NCI-H1417 (cell line): ENCODE measurements around the gene BCL3.
A peak's percentile ranks its signal among the peaks of the same experiment; 100 is the strongest.
"Not testable (repeated sequence)": the region's sequence is repeated elsewhere in the genome, so short reads cannot be mapped to it uniquely, and the experiment has no call there.

Experiments used
- DNase-seq, 3 experiments: peaks; one replicate each; lab custom pipeline; 2025; lab: John Stamatoyannopoulos, UW

BCL3 gene

DNA sequence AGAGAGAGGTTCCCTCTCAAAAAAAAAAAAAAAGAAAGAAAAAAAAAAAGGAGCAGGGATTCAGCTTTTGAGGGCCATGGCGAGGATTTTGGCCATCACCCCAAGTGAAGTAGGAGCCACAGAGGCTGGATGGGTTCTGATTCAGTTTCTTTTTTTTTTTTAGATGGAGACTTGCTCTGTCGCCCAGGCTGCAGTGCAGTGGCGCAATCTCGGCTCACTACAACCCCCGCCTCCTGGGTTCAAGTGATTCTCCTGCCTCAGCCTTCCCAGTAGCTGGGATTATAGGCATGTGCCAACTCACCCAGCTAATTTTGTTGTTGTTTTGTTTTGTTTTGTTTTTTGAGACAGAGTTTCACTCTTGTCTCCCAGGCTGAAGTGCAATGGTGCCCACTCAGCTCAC lies 27.1 kb upstream of the BCL3 start:
- DNase-seq: not testable (repeated sequence)

DNA sequence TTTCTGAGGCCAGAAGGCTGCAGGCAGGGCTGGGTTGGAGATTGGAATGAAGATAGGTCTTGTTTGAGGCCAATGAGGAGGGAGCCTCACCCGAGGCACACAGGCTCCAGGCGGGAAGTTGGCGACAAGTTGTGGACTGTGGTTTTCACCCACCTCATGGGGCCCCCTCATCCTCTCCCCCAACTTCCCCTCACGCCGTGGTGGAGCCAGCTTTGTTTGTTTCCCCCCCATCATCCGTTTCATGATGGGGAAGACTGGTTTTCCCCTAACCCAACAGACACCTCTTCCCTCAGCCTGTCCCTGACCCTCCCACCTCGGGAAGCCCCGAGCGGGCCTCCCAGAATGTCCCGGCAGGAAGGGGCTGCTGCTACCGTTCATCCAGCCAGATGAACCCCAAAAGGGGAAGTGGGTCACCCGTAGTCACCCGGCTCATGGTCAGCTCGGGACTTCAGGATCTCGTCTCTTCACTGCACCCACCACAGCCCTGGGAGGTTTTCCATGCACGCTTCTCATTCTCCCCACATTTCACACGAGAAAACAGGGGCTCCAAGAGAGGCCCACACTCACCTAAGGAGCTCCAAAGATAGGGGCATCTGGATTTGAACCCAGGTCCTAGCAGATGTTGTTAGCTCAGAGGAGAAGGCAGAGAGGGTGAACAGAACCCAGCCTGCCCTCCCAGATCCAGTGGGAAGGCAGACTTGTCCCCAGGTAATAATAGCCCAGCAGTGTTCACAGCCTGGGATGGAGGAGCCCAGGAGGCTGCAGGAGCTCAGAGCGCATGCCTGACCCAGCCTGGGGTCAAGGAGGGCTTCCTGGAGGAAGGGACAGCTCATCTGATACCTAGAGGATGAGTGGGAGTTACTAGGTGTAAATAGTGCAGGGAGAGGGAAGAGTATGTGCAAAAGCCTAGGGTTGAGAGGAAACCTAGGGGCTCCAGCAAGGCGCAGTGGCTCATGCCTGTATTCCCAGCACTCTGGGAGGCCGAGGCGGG lies 26.1 kb upstream of the BCL3 start:
- no peak for DNase-seq

DNA sequence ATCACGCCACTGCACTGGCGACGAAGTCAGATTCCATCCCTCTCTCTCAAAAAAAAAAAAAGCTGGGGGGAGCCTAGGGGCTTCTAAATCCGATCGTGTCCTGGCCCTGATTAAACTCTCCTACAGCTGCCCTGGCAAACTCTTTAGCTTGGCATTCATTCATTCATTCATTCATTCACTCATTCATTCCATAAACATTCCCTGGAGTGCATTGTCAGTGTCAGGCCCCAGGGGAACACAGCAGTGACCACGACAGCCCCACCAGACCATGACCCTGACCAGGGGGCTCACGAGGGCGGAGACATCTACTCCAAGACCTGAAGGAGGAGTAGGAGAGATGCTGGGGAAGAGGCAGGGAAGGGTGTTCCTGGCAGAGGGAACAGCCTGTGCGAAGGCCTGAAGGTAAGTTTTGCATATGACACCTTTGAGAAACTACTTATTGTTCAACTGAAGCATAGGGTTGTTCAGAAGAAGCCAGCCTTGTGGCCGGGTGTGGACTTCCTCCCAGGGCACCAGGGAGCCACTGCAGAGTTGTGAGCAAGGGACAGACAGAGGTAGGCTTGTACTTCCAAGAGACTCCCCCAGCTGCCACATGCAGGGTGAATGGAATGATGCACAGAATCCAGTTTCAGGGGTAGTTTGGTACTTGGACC lies 25.1 kb upstream of the BCL3 start:
- DNase-seq: no peak

DNA sequence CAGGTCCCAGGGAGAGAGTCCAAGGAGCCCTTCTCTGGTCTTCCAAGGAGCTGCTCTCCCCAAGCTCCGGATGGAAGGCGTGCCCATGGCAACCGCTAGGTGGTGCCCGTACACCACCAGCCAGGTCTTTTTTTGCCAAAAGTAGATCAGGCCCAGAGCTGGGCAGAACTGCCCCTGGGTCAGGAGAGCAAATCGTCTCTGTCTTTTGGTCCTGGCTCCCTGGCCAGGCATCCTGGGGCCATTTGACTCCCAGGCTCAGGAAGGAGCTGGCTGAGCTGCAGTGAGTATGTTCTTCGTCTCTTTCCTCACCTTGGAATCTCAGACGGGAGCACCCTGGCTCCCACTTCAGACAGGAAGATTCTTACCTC lies 24.6 kb upstream of the BCL3 start:
- peak; percentile 44 to 74 (median 52) for DNase-seq

DNA sequence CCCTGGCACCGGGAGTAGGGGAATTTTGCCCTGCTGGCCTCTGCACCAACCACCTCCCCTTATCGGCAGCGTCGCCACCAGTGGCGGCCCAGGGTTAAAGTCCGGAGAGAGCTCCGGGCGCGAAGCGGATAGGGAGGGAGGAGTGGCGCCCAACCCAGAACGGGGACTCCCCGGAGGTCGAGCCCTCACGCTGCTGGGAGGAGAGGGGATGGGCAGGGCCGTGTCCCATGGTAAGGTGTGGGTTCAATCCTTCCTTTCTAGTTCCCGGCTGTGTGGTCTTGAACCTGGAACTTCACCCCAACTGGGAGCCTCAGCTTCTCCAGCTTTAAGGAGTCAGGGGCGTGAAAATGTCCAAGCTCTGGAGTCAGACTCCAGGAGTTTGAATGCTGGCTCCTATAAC lies 23.3 kb upstream of the BCL3 start:
- DNase-seq: no peak

DNA sequence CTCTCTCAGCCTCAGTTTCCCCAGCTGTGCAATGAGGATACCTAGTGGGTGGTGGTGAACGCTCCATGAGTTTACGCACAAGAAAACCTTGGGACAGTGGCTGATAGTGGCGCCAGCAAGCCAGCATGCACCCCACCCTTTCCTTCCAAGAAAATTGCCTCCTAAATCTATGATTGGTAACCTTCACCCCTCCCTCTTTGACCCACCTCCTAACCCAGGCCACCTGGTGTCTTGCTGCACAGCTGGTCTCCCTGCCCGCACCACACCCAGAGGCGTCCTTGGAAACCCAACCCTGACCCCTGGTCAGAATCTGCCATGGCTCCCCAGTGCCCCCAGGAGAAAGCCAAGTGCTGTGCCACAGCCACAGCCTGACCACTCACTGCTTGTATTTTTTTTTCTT lies 22.8 kb upstream of the BCL3 start:
- DNase-seq: no peak

DNA sequence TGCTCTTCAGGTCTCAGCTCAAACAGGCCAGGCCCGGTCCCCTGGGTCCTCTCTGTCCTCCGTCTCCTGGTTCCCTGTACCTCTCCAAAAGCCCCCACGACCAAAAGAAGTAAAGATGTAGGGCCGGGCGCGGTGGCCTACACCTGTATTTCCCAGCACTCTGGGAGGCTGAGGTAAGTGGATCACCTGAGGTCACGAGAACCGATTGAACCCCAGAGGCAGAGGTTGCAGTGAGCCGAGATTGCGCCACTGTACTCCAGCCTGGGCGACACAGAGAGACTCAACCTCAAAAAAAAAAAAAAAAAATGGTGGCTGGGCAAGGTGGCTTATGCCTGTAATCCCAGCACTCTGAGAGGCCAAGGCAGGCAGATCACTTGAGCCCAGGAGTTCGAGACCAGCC lies 22.0 kb upstream of the BCL3 start:
- DNase-seq: no peak

DNA sequence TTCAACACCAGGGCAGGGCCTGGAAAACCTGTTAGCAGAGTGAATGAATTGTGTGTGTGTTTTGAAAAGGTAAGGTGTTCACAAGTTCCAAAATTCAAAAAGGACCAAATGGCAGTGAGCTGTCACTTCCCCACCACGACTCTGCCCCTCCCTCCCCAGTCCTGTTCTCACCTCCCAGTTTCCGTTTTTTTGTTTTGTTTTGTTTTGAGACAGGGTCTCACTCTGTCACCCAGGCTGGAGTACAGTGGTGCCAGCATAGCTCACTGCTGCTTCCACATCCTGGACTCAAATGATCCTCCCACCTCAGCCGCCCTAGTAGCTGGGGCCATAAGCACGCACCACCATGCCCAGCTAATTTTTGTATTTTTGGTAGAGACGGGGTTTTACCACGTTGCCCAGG lies 20.3 kb upstream of the BCL3 start:
- no peak for DNase-seq

DNA sequence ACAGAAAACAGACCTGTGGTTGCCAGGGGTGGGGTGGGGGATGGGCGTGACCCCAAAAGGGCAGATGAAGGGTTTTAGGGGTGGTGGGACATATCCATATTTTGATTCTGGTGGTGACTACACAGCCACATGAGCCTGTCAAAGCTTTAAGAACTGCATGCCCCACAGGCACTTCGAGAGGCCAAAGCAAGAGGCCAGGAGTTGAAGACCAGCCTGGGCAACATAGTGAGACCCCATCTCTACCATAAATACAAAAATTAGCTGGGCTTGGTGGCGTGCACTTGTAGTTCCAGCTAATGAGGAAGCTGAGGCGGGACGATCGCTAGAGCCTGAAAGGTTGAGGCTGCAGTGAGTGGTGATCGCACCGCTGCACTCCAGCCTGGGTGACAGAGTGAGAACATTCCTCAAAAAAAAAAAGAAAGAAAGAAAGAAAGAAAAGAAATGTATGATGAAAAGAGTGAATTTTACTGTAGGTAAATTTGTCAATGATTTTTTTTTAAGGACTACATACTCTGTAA lies 18.9 kb upstream of the BCL3 start:
- DNase-seq: no peak

DNA sequence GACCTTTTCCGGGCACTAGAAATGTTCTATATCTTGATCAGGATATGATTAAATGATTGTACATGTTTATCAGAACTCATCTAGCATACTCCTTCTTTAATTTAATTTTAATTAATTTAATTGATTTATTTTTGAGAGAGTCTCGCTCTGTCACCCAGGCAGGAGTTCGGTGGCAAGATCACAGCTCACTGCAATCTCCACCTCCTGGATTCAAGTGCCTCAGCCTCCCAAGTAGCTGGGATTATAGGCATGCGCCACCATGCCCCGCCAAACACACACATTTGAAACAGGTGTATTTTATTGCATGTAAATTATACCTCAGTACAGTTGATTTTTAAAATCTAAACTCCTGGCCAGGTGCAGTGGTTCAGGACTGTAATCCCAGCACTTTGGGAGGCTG lies 17.4 kb upstream of the BCL3 start:
- DNase-seq: no peak

DNA sequence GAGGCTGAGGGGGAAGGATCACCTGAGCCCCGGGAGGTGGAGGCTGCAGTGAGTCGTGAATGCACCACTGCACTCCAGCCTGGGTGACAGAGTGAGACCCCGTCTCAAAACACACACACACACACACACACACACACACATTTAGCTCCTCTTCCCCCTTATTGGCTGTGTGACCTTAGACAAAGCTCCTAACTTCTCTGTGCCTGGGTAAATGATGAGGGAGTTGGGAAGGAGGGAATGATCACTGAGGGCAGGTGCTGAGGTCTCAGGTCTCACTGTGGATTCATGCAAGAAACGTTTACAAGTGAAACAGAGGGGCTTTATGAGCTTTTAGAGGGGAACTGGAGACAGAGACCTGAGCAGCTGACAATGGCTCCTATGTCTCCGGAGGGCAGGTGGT lies 16.9 kb upstream of the BCL3 start:
- DNase-seq: no peak

DNA sequence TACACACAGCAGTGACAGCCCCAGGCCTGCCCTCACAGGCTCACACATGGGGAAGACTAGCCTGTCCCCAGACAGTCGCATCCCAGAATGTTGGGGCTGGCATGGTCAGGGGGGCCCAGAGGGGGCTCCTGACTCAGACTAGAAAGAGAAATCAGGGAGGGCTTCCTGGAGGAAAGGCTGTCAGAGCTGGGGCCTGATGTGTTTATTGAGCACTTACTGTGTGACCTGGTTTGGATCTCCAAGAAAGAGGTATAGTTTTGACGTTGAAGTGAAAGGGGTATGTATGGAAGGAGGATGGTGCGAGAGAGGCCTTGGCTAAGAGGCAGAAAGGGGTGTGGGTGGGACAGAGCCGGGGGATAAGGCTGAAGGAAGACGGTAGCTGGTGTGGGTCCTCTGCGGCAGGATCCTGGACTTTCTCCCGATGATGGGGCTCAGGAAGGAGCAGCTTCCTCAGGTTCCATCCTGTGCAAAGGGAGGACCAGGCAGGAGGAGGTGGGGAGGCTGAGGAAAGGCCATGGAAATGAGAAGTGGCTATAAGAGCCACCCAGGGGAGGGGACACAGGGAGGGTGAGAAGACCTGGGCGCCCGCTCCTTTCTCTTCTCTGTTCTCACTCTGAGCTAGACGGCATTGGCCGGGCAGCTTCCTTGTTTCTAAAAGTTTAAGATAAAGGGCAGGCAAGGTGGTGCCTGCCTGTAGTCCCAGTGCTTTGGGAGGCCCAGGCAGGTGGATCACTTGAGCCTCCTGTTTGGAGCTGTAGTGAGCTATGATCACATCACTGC lies 16.1 kb upstream of the BCL3 start:
- no peak for DNase-seq

DNA sequence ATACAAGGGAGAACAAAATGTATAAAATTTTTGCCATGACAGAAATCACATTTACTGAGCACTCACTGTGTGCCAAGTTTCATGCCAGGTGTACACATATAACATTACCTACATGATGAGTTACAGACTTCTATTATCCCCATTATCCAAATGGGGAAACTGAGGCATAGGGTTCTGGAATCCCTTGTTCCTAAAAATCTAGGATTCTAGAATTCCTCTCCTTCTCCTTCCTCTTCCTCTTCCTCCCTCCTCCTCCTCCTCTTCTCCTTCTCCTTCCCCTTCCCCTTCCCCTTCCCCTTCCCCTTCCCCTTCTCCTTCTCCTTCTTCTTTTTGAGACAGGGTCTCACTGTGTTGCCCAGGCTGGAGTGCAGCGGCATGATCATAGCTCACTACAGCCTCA lies 14.2 kb upstream of the BCL3 start:
- no peak for DNase-seq

DNA sequence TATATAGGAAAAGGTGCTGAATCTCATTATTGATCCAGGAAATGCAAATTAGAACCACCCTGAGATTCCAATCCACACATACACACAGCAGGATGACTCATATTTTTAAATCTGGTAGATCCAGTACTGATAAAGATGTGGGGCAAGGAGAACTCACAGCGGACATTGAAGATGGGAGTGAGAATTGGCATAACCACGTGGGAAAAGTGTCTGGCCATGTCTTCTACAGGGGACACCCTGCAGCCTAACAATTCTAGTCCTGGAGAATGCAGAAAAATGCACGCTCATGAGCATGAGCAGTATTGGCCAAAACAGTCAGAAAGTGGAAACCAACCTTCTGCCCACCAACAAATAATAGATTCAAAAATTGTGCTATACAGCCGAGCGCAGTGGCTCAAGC lies 13.5 kb upstream of the BCL3 start:
- no peak for DNase-seq

DNA sequence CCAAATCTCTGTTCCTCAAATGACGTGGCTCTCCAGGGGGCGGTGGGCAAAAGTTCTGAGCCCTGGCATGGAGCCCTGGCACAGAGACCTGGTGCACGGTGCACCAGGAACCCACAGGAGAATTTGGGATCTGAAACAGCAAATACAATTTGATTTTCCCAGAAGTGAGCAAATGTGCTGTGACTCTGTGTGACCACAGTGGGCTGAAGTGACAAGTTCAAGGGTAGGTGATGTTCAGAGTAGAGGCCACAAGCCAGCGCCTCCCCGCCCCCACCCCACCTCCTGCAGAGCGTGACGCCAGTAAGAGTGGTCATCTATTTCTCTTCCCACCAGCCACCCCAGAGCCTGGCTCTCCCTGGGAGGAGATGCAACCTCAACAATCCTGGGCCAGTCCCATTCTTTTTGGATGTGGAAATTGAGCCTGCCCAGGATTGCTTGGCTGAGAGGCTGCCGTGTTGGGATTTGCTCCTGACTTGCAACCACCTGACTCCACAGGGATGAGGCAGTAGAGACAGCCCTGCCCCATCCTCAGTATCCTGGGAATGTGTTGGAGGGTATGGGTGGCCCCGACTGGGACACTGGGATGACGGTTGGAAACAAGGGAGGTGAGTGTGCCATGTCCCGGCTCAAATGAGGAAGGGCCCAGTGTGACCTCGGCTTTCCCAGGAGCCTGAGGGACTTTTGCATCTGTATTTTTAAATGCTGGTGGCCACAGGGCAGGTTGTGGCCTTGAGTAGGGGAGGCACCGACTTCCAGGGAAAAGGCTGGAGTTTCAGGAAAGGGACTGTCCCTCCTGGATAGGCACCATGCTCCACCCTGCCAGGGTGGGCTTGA lies 11.1 kb upstream of the BCL3 start:
- DNase-seq: no peak

DNA sequence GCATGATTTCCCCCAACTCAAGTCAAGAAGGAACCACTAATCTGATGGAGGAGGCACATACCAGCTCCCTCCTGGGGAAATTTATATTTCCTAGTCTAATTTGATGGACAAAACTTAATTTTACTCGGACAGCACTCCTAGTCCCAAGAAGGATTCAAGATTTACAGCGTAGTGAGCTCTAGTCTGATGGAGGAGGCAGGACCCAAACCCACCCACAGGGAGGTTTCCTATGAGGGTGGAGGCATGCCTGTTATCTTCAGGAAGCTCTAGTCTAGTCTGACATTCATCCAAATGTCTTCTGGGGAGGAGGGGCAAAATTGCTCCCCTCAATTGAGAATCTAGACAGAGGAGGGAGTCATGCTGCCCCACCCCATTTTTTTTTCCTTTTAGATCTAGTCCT lies 10.4 kb upstream of the BCL3 start:
- DNase-seq: no peak

DNA sequence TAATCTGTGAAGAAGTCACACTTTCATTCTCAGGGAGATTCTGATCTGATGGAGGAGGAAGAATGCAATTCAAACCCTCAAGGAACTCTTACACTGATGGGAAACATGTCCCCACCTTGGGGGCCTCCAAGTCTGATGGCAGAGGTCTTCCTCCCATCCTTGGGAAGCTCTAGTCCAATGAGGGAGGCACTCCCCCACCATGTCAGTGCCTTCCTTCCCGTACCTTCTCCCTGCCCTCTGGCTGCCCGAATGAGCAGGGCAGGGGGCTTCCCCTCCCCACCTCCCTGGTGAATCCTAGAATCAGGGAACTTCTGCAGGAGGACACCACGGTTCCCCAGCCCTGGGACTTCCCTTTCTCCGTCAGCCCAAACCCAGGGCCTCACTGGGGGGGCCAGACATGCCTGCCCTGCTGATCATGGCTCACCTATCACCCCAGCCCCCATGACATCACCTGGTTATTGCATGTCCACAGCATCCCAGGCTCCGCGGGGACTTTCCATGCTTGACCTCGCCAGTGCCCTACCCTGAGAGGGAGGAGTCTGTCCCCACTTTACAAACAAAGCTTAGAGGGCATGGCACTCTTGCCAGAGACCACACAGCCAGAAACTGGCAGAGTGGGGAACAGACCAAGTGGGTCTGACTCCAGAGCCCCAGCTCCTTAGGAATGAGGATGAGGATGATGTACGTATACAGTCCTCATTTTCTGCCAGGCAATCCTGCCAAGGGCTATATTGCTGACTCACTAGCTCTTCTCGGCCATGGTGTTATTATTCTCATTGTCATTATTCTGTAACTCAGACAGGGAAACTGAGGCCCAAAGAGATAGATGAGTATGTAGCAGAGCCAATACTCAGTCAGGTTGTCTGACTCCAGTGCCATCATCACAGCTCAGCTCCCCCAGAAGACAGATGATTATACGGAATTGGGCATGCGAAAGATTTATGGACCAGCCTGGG lies 9.6 kb upstream of the BCL3 start:
- no peak for DNase-seq

DNA sequence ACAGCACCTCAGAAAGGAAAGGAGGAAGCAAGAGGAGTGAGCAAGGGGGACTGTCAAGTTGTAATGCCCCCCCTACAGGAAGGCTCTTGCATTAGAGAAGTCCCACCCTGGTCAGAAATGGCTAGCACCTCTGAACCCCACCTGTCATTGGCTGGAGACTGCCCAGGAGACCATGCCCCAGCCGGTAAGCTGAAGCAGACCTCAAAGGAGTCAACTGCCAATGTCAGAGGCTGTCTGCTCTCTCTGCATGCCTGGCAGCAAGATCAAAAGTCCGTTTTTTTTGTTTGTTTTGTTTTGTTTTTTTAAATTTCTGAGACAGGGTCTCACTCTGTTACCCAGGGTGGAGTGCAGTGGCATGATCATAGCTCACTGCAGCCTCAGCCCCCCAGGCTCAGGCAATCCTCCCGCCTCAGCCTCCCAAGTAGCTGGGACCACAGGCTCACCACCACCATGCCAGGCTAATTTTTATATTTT lies 8.1 kb upstream of the BCL3 start:
- no peak for DNase-seq

DNA sequence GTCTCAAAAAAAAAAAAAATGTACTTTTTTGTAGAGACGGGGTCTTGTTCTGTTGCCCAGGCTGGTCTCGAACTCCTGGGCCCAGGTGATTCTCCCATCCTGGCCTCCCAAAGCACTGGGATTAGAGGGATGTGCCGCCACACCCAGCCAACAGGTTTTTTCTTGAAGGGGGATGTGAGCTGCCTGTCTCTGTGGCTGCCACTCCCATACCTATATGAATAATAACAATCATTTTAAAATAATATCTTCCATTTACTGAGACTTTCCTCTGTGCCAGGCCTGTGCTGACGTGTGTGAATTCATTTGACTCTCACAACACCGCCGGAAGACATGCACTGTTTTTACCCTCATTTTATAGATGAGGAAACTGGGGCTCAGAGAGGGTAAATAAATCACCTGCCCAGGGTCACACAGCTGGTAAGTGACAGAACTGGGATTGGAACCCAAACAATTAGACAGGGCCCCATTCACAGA lies 7.2 kb upstream of the BCL3 start:
- no peak for DNase-seq

DNA sequence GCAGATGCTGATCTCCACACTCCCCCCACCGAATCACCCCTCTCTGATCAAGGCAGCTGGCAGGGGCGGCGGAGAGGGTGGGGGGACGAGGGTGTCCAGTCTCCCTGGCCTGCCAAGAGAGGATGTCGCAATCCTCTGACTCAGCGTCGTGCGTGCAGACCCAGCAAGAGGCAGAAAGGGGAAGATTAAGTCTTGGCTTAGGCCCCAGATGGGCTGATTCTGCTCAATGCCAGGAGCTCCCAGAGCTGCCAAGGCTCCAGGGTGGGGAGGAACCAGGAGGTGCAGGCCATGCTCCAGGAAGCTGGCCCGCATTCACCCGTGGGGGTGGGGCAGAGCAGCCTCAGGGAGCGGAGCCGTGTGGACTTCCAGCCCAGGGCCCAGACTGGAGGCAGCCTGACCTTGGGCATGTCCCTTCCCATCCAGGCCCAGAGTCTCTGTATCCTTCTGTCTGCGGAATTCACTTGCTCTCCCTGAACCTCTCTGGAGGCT lies 6.6 kb upstream of the BCL3 start:
- DNase-seq: no peak
